ACHN (cell line): ENCODE results near the gene FBXL16.
A peak's percentile ranks its signal among the peaks of the same experiment; 100 is the strongest.
"Not testable (repeated sequence)": the region's sequence is repeated elsewhere in the genome, so short reads cannot be mapped to it uniquely, and the experiment has no call there.

Experiments
- DNase-seq: peaks from one replicate; pipeline ENCODE4 v3.0.0-alpha.2; 2015
- in situ Hi-C: cut with HindIII; loops from 2 replicates; pipeline ENCODE4 v1.10.0; 2017; ENCODE audit warnings: low sequenced_read_pairs, low pct_ligation_motif_present, low pct_unique_long_range_greater_than_20kb

FBXL16 gene

GRCh38 chr16:714558-715476, 9.2 kb upstream of the FBXL16 start, which contains the start of gene METRN:
TSS of gene METRN (plus strand) at chr16:715118. CDS start at chr16:715290, 172 bp downstream.
- in situ Hi-C loops, result no loop called here
- peak; percentile 96 for DNase-seq

- peak; percentile 69 for DNase-seq
Measured at GRCh38 chr16:714079-714478, 8.5 kb upstream of the FBXL16 start.

DNA sequence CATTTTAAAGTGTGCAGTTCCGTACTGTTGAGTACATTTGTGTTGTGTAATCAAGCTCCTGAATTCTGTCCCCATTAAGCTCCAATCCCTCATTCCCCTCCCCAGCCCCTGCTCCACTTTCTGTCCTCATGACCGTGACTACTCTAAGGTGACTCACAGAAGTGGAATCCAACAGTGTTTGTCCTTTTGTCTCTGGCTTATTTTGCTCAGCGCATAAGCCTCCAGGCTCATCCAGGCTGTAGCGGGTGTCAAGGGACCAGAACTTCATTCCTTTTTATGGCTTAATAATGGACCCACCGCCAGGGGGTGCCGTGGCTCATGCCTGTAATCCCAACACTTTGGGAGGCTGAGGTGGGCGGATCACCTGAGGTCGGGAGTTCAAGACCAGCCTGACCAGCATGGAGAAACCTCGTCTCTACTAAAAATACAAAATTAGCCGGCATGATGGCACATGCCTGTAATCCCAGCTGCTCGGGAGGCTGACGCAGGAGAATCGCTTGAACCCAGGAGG, 7.2 kb upstream of the FBXL16 start:
- in situ Hi-C loops, result not testable (repeated sequence)
- peak; percentile 99 for DNase-seq

More at GRCh38 chr16:714079-714478, 8.5 kb upstream of the FBXL16 start:
- in situ Hi-C loops, result no loop called here

- in situ Hi-C loops, result no loop called here
- DNase-seq, result peak; percentile 78
Measured at GRCh38 chr16:711548-712320, 6.1 kb upstream of the FBXL16 start.

- in situ Hi-C loops, result no loop called here
- DNase-seq, result no peak
Measured at GRCh38 chr16:711084-711483, 5.5 kb upstream of the FBXL16 start.

DNA sequence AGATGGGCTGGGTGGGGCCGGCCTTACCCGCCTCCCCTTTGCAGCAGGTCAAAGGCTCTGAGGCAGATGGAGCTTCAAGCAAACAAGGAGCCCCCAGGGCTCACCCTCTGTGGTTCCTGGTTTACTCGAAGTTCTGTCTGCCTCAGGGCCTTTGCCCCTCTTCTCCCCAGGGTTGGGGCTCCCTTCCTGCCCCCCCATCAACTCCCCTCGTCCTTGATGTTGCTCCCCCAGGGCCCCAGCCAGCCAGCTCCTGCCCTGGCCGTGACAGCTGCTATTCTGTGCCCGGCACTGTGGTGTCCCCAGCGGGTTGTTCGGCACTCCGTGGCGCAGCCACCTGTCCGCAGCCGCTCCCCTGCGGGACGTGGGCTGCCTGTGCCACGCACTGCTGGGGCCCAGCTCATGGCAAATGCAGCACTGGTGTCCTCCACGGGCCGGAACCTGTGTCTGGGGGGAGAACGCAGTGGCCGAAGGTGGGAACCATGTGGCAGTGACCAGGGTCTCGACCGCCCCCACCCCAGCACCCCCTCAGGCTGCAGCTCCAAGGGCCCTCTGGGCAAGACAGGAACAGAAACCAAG, 5.0 kb upstream of the FBXL16 start:
- no peak for DNase-seq
- in situ Hi-C loops, result no loop called here

- peak; percentile 72 for DNase-seq
- in situ Hi-C loops, result no loop called here
Measured at GRCh38 chr16:709566-710499, 4.2 kb upstream of the FBXL16 start.

GRCh38 chr16:708959-709358, 3.4 kb upstream of the FBXL16 start:
- DNase-seq, result no peak
- in situ Hi-C loops, result no loop called here

DNA sequence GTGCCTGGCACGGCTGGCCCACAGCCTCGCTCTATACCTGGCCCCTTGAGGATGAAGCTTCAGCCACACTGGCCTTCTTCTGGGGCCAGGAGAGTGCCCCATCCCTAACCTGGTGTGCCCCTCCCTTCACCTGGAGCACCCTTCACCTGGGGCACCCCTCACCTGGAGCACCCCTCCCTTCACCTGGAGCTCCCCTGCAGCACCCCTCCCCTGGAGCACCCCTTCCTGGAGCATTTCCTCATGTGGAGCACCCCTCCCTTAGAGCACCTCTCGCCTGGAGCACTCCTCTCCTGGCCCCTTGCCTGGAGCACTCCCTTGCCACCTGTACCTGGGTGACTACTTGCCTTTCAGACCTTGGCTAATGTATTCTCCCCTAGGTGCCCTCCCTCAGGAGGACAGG, 2.4 kb upstream of the FBXL16 start:
- in situ Hi-C loops, result no loop called here
- DNase-seq, result no peak

DNA sequence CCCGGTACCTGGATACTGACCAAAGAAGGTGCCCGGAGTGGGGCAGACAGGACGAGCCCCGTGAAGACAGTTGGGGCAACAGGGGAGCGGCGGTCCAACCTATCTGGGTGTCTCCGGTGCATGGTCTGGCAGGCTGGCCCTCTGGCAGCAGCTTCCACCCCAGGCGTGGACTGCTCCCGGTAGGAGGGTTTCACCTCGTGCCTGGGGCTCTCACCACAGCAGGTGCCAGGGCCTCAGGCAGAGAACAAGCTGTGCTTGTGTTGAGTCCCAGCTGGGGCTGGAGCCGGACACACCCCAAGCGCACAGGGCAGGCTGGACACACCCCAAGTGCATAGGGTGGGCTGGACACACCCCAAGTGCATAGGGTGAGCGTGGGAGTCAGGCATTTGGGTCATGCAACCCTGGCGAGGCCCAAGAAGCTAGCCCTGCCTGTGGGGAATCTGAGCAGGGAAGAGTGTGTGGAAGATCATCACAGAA, 1.5 kb upstream of the FBXL16 start:
- no peak for DNase-seq
- in situ Hi-C loops, result no loop called here

GRCh38 chr16:706189-707061, 824 bp upstream of the FBXL16 start:
- no peak for DNase-seq
- in situ Hi-C loops, result no loop called here

GRCh38 chr16:704552-705380, 835 bp downstream of the FBXL16 start:
- in situ Hi-C loops, result no loop called here
- no peak for DNase-seq

GRCh38 chr16:704047-704446, 1.6 kb downstream of the FBXL16 start:
- in situ Hi-C loops, result no loop called here
- no peak for DNase-seq

GRCh38 chr16:703406-703805, 2.2 kb downstream of the FBXL16 start:
- no peak for DNase-seq
- in situ Hi-C loops, result no loop called here

DNA sequence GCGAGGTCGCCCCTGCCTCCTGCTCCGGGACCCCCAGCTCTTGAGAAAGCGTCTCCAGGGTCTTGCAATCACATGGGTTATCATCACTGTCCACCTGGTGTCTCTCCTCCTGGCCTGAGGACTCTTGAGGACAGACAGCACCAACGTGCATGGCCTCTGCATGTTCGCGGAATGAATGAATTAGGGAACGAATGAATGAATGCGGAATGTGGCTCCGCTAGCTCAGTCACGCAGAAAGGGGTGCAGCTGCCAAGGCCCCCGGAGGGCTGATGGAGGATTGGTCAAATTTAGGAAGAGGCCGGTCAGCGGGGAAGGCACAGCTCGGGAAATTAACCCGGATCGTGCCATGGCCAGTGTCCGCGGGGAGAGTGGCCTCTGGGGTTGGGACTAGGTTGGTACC, 3.3 kb downstream of the FBXL16 start:
- in situ Hi-C loops, result no loop called here
- no peak for DNase-seq
